ENCODE results near the gene TSHZ2. TPM values are rescaled to one million over a fixed set of nuclear protein-coding genes. Genes with fewer than 3 reads are reported as not detected.

Gene TSHZ2
- total RNA-seq, 1 donor from 2014 or later: 0.06 TPM

DNA sequence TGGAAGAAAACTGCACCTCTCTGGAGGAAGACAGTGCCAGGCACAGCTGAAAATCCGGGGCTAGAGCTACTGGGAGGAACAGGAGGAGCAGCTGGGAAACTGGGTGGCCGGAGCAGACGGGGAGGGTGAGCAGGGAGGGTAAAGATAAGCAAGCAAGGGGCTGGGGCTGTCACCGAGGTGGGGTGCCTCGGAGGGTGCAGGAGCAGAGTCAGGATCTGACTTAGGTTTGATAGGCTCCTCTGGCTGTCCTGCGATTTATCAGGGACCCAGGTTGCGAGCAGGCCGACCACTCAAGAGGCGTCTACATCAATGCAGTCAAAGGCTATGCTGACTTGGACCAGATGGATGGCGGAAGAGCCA is 12.3 kb downstream of the TSHZ2 start:
- no peak for DNase-seq (ENCODE audit: low read depth)
- no peak for TF ChIP-seq CTCF (conservative IDR thresholded peaks at IDR 0.05; ENCODE audit: low read depth, low read length)
- no peak overlapping the region for H3K4me3 ChIP-seq (ENCODE audit: low read depth, low read length)

DNA sequence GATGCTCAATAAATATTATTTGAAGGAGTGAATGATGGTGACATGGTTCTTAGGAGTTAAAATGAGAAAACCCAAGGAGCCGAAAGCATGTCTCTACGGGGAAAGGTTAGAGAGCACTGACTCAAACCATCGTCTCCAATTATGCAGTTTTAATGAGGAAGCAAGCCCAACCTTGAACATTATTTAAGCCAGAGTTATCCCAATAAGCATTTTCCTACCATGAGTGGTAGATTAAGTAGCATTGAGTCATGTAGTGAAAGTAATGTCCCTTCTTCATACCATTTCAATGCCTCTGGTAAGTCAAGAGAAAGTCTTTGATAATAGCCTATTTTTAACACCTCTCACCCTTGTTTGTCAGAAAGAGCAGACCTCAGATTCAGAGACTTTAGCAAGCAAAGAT is 13.5 kb downstream of the TSHZ2 start:
- H3K4me3 ChIP-seq (ENCODE audit: low read depth, low read length): no peak overlapping the region
- no peak for DNase-seq (ENCODE audit: low read depth)
- no peak for TF ChIP-seq CTCF (conservative IDR thresholded peaks at IDR 0.05; ENCODE audit: low read depth, low read length)

DNA sequence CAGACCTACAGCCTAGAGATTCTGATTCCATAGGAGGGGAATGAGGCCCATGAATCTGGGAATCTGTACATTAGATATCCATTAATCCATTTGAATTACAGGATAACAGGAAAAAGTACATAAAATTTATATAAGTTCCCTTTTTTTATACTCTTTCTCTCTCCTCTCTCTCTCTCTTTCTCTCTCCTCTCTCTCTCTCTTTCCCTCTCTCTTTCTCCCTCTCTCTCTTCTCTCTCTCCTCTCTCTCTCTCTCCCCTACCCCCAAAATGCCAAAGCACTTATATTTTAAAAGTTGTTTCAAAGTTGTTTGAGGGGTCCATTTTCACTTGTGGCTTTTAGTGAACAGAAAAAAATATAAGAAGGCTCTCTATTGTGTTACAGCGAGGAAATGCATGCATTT is 15.1 kb downstream of the TSHZ2 start:
- DNase-seq (ENCODE audit: low read depth): no peak
- no peak for TF ChIP-seq CTCF (conservative IDR thresholded peaks at IDR 0.05; ENCODE audit: low read depth, low read length)
- H3K4me3 ChIP-seq (ENCODE audit: low read depth, low read length): no peak overlapping the region

DNA sequence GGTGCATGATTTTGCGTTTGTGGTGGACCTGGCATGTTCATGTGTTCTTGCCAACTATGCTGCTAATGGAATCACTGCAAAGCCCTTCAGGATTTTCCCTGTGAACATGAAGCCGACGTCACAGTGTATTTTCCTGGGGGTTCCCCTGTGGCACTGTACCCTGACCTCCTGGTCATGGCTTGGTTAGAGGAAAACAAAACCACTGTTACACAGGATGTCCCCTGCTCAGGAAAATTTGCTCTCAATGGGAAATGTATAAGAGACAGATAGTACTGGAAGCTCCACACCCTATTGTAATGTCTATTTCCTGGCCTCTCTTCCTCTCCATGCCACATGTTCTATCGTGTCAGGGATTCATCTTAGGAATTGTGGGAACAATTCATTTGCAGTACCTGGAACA is 19.7 kb downstream of the TSHZ2 start:
- DNase-seq (ENCODE audit: low read depth): peak; percentile 35
- no peak for TF ChIP-seq CTCF (conservative IDR thresholded peaks at IDR 0.05; ENCODE audit: low read depth, low read length)

DNA sequence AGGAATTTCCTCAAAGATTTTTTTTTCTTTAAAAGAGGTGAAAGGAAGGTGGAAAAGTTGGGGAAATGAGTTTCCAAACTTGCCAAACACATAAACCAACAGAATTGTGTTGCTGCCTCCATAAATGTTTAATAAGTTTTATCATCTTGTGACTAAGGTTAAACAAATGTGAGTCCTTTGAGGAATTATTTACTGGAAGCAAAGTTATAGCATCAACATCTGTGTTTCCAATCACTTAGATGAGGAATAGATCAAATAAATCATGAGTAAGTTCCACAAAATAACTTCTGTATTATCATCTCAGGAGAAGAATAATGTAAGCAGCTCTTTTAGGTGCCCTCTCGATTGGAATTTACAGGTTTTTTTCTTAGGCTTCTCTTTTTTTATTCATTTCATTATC is 20.5 kb downstream of the TSHZ2 start:
- no peak for TF ChIP-seq CTCF (conservative IDR thresholded peaks at IDR 0.05; ENCODE audit: low read depth, low read length)
- DNase-seq (ENCODE audit: low read depth): no peak
- no peak overlapping the region for H3K4me3 ChIP-seq (ENCODE audit: low read depth, low read length)

More for the DNA sequence above, 19.7 kb downstream of the TSHZ2 start:
- H3K4me3 ChIP-seq (ENCODE audit: low read depth, low read length): no peak overlapping the region

DNA sequence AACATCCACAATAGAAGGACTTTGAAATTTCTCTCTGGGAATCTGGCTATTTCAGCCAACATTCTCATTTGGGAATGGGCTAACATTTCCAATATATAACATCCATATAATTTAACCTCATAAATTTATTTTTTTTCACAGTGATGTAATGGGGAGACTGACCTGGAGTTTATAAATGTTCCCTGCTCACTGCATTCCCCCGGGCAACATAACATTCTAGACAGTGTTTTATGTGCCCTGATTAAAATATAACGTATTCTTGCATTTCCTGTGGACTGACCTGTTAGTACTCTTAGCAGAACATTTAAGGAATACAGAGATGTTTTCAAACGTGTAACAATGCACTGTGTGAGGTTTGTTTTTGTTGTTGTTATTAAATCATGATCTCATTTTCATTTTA is 20.9 kb downstream of the TSHZ2 start:
- DNase-seq (ENCODE audit: low read depth): no peak
- no peak for TF ChIP-seq CTCF (conservative IDR thresholded peaks at IDR 0.05; ENCODE audit: low read depth, low read length)
- H3K4me3 ChIP-seq (ENCODE audit: low read depth, low read length): no peak overlapping the region

DNA sequence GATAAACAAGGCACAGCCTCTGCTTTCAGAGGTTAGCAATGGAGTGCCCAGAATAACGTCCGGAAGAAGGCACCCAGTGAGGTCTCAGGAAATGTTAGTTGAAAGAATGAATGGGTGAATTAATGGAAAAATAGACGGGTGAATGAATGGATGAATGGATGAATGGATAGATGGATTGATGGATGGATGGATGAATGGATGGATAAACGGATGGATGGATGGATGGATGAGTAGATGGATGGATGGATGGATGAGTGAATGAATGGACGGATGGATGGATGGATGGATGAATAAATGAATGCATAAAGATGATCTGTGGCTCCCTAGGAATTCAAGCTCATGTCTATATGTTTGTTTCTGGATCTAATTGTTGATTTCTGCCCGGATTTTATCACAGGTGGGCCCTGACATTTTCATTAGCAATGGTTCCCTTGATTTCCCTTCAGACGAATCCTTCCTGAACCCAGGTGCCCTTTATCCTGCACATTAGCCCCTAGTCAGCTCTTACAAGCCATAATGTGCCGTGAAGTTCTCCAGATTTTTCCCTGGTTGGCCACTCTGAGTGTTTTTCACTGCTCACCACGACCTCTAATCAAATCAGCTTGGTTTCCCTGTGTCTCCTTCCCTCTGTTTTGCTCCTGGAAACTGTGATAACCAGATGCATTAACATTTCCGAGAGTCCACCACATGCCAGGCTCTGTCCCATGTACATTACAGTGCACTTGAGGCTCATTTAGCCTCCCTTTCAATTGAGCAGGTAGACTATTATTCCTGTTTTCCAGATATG is 22.2 kb downstream of the TSHZ2 start:
- no peak overlapping the region for H3K4me3 ChIP-seq (ENCODE audit: low read depth, low read length)
- DNase-seq (ENCODE audit: low read depth): no peak
- TF ChIP-seq CTCF (conservative IDR thresholded peaks at IDR 0.05; ENCODE audit: low read depth, low read length): no peak
